Duodenal mucosa (tissue), 2 donors: ENCODE results near the gene OXNAD1.

Experiments used
- H3K27ac ChIP-seq: one replicate; pipeline ENCODE4 v1.7.0; 2013; ENCODE audit warnings: low read depth, low read length
- H3K27me3 ChIP-seq, 2 donors: one replicate each; pipeline ENCODE4 v1.7.0; 2013; ENCODE audit warnings: low read length in 2 of 2, control low read depth in 1 of 2; ENCODE audit not compliant: insufficient read depth in 2 of 2, control insufficient read depth in 1 of 2
- H3K36me3 ChIP-seq, 2 donors: one replicate each; pipeline ENCODE4 v1.7.0; 2013; ENCODE audit warnings: low read length in 2 of 2, control low read depth in 1 of 2; ENCODE audit not compliant: insufficient read depth in 2 of 2, control insufficient read depth in 1 of 2
- H3K4me1 ChIP-seq, 2 donors: one replicate each; pipeline ENCODE4 v1.7.0; 2013; ENCODE audit warnings: low read length in 2 of 2, control low read depth in 1 of 2; ENCODE audit not compliant: insufficient read depth in 2 of 2, control insufficient read depth in 1 of 2
- H3K4me3 ChIP-seq, 2 donors: one replicate each; pipeline ENCODE4 v1.7.0; 2013; ENCODE audit warnings: low read length in 2 of 2, low read depth in 1 of 2
- H3K9ac ChIP-seq, 2 donors: one replicate each; pipeline ENCODE4 v1.7.0; 2013; ENCODE audit warnings: low read length in 2 of 2, low read depth in 1 of 2
- H3K9me3 ChIP-seq, 2 donors: one replicate each; pipeline ENCODE4 v1.7.0; 2013; ENCODE audit warnings: low read length in 2 of 2, control low read depth in 1 of 2; ENCODE audit not compliant: control insufficient read depth in 1 of 2

OXNAD1 gene

GRCh38 chr3:16347548-16347947 lies 82.5 kb downstream of the OXNAD1 start:
- no peak overlapping the region for H3K27ac ChIP-seq
- H3K9me3 ChIP-seq: no peaks in the 10 kb centered on the region
- no peak overlapping the region for H3K9ac ChIP-seq
- H3K36me3 ChIP-seq: peaks cover 0 to 4% of the 10 kb centered on the region in 2 donors
- H3K4me1 ChIP-seq: no peaks in the 10 kb centered on the region
- H3K4me3 ChIP-seq: no peak overlapping the region
- H3K27me3 ChIP-seq: no peaks in the 10 kb centered on the region

GRCh38 chr3:16349986-16350596 lies 85.1 kb downstream of the OXNAD1 start:
- Histone ChIP-seq H3K4me3 (no peak overlapping the region), H3K27me3 (no peaks in the 10 kb centered on the region), H3K27ac (no peak overlapping the region), H3K4me1 (no peaks in the 10 kb centered on the region), H3K36me3 (peaks cover 0 to 4% of the 10 kb centered on the region in 2 donors), H3K9me3 (no peaks in the 10 kb centered on the region), H3K9ac (no peak overlapping the region)

GRCh38 chr3:16350597-16351318 lies 85.7 kb downstream of the OXNAD1 start:
- H3K9ac ChIP-seq: no peak overlapping the region

GRCh38 chr3:16352428-16352827 lies 87.4 kb downstream of the OXNAD1 start:
- Histone ChIP-seq H3K4me3 (no peak overlapping the region), H3K27me3 (no peaks in the 10 kb centered on the region), H3K27ac (no peak overlapping the region), H3K9me3 (no peaks in the 10 kb centered on the region), H3K36me3 (peaks cover 0 to 7% of the 10 kb centered on the region in 2 donors), H3K4me1 (no peaks in the 10 kb centered on the region), H3K9ac (no peak overlapping the region)

More at GRCh38 chr3:16350597-16351318, 85.7 kb downstream of the OXNAD1 start:
- no peaks in the 10 kb centered on the region for H3K4me1 ChIP-seq
- no peak overlapping the region for H3K27ac ChIP-seq
- no peaks in the 10 kb centered on the region for H3K9me3 ChIP-seq
- peaks cover 0 to 4% of the 10 kb centered on the region in 2 donors for H3K36me3 ChIP-seq
- H3K27me3 ChIP-seq: no peaks in the 10 kb centered on the region
- no peak overlapping the region for H3K4me3 ChIP-seq

- H3K4me1 ChIP-seq: no peaks in the 10 kb centered on the region
- peaks cover 0 to 7% of the 10 kb centered on the region in 2 donors for H3K36me3 ChIP-seq
- no peaks in the 10 kb centered on the region for H3K9me3 ChIP-seq
- H3K27ac ChIP-seq: no peak overlapping the region
- H3K9ac ChIP-seq: no peak overlapping the region
- no peaks in the 10 kb centered on the region for H3K27me3 ChIP-seq
- H3K4me3 ChIP-seq: no peak overlapping the region
Measured at GRCh38 chr3:16354291-16354690, 89.3 kb downstream of the OXNAD1 start.
